HEK293T (cell line): ENCODE results near the gene SFI1.

ENCODE experiments used
- CTCF ChIA-PET: fragments of 350-600 bp; formaldehyde crosslinking; extraction: SDS; loops from one replicate; lab custom pipeline; 2021; ENCODE audit warnings: antibody characterized with exemption, inconsistent platforms; lab: Yijun Ruan, JAX
- POLR2A ChIA-PET: fragments of 350-600 bp; formaldehyde crosslinking; extraction: SDS; loops from one replicate; lab custom pipeline; 2020; ENCODE audit warnings: antibody characterized with exemption, inconsistent platforms; lab: Yijun Ruan, JAX
- DNase-seq: peaks from one replicate; pipeline ENCODE4 v3.0.0; 2012; ENCODE audit warnings: mixed read lengths; ENCODE audit errors: extremely low spot score
- ARNT ChIP-seq: fragments of 450-650 bp; IDR thresholded peaks from 2 replicates; pipeline ENCODE4 v1.6.1; 2017; ENCODE audit warnings: mild to moderate bottlenecking
- BHLHE40 ChIP-seq: fragments of 450-650 bp; IDR thresholded peaks from 2 replicates; pipeline ENCODE4 v1.6.1; 2016; ENCODE audit warnings: mild to moderate bottlenecking, moderate library complexity, borderline replicate concordance
- CTBP1 ChIP-seq: fragments of 450-650 bp; IDR thresholded peaks from 2 replicates; pipeline ENCODE4 v1.6.1; 2016; ENCODE audit warnings: borderline replicate concordance
- ELF4 ChIP-seq: fragments of 450-650 bp; IDR thresholded peaks from 2 replicates; pipeline ENCODE4 v1.6.1; 2017; ENCODE audit warnings: antibody characterized with exemption
- FOXA1 ChIP-seq: fragments of 450-650 bp; IDR thresholded peaks from 2 replicates; pipeline ENCODE4 v1.6.1; 2016; ENCODE audit warnings: mild to moderate bottlenecking
- FOXK2 ChIP-seq: fragments of 450-650 bp; IDR thresholded peaks from 2 replicates; pipeline ENCODE4 v1.6.1; 2016; ENCODE audit warnings: mild to moderate bottlenecking
- FOXM1 ChIP-seq: fragments of 450-650 bp; IDR thresholded peaks from 2 replicates; pipeline ENCODE4 v1.6.1; 2017; ENCODE audit warnings: mild to moderate bottlenecking, borderline replicate concordance
- HDGF ChIP-seq: fragments of 450-650 bp; IDR thresholded peaks from 2 replicates; pipeline ENCODE4 v1.6.1; 2017; ENCODE audit warnings: antibody characterized with exemption, borderline replicate concordance
- L3MBTL2 ChIP-seq: fragments of 450-650 bp; conservative IDR thresholded peaks from 2 replicates; pipeline ENCODE4 v1.6.1; 2016; ENCODE audit warnings: mild to moderate bottlenecking
- LEF1 ChIP-seq: fragments of 450-650 bp; IDR thresholded peaks from 2 replicates; pipeline ENCODE4 v1.6.1; 2017; ENCODE audit warnings: mild to moderate bottlenecking, borderline replicate concordance
- NFRKB ChIP-seq: fragments of 450-650 bp; IDR thresholded peaks from 2 replicates; pipeline ENCODE4 v1.6.1; 2016; ENCODE audit warnings: mild to moderate bottlenecking, moderate library complexity
- PKNOX1 ChIP-seq: fragments of 450-650 bp; IDR thresholded peaks from 2 replicates; pipeline ENCODE4 v1.6.1; 2016
- SP1 ChIP-seq: fragments of 450-650 bp; IDR thresholded peaks from 2 replicates; pipeline ENCODE4 v1.6.1; 2017
- SUZ12 ChIP-seq: fragments of 450-650 bp; IDR thresholded peaks from 2 replicates; pipeline ENCODE4 v1.6.1; 2016; ENCODE audit warnings: mild to moderate bottlenecking
- TARDBP ChIP-seq: fragments of 450-650 bp; IDR thresholded peaks from 2 replicates; pipeline ENCODE4 v1.6.1; 2016

Gene SFI1

DNA sequence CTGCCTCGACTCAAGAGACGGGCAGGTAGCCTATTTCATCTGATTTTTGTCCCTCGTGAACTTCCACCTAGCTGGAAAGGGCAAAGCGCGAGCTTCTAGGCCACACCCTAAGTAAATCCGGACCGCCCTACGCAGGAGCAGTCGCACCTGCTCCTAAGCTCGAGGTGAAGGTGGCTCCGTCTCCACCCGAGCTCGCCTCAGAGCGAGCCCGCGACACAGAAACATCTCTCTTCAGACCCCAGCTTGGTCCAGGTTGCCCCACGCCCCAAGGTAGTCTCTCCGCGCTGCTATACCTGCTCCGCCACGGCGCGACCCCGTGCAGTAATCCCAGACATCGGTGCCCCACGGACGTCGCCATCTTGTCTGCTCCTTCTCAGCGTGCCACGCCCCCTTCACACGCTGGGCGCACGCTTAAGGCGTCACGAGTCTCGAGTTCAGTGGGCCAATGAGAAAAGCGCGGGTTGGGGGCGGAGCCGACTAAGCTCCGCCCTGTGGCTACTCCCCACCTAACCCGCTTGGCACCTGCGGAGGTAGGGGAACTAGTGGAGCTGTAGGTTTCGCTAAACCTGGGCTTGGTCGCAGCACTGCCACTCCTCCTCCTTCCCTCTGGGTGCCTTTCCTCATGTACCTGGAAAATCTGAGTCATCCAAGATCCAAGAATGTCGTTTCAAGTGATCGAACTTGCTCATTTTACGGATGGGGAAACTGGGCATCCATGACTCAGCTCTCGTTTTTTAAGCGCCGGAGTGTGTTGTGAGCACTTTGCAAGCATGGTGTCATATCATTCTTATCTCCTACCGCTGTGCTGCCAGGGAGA is 165.7 kb downstream of the SFI1 start, which contains the start of gene PISD:
PISD (minus strand) TSS at position 365 of the 817 bp plus-strand sequence; CDS start at position 358, 7 bp downstream.
- DNase-seq, result peak; percentile 99
- ChIA-PET CTCF (interaction anchor here (0.6 to 2.4 kb wide), 4 partner anchors 68 to 309 kb away, joined by 3 to 10 read pairs (median 5); no protein-coding TSS in a partner anchor), POLR2A (interaction anchor here (0.5 to 2.8 kb wide), 35 partner anchors 9 to 750 kb away, joined by 3 to 35 read pairs (median 4); partner anchors contain the start of genes DEPDC5, PRR14L and RTCB)
- TF ChIP-seq ARNT (no peak), ELF4 (no peak), BHLHE40 (no peak), HDGF (no peak), FOXM1 (no peak), FOXA1 (no peak), FOXK2 (no peak), CTBP1 (no peak), L3MBTL2 (peak; percentile 51), NFRKB (peak; percentile 69), PKNOX1 (no peak), LEF1 (no peak), TARDBP (no peak), SUZ12 (no peak), SP1 (peak; percentile 83)

DNA sequence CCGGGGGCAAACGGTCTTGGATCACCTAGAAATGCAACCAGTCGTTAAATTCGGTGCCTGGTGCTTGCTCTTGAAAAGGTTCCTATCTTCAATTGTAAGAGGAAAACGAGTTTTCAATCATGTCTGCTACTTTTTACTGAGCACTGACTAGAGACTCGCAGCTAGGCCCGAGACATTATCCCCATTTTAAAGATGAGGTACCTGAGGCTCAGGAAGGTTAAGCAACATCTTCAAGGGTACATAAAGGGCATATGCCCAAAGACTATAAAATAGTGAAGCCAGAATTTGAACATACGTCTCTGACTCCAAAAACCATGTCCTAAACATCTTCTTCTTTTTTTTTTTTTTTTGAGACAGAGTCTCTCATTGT is 166.3 kb downstream of the SFI1 start:
- TF ChIP-seq LEF1, result no peak
- no peak for TF ChIP-seq FOXA1
- no peak for TF ChIP-seq PKNOX1
- TF ChIP-seq SP1, result no peak
- TF ChIP-seq TARDBP, result no peak
- TF ChIP-seq NFRKB, result no peak
- no peak for DNase-seq
- ChIA-PET POLR2A (interaction anchor here (0.7 to 2.8 kb wide), 32 partner anchors 9 to 749 kb away, joined by 3 to 35 read pairs (median 4); partner anchors contain the start of genes DEPDC5, PRR14L and RTCB), CTCF (interaction anchor here (0.6 to 2.4 kb wide), 5 partner anchors 68 to 308 kb away, joined by 3 to 10 read pairs (median 4); no protein-coding TSS in a partner anchor)
